K562 (cell line): Measurements from ENCODE around the gene TTLL11. TPM values are rescaled to one million over a fixed set of nuclear protein-coding genes. Genes with fewer than 3 reads are reported as not detected.

Experiments used
- ATAC-seq: fragments of 200-7000 bp; cut with Tn5 transposase; 3 replicates; pipeline ENCODE4 v1.9.1; 2020; ENCODE audit warnings: moderate library complexity
- BruUV-seq: library from RNA; stranded (reverse); fragments of 400-500 nt; replicated peaks from 2 replicates; lab custom pipeline; 2021; lab: Mats Ljungman, UMichigan
- CTCF ChIA-PET: fragments of 300-600 bp; formaldehyde crosslinking; extraction: SDS; loops from one replicate; lab custom pipeline; 2021; ENCODE audit warnings: low intra/inter-chr PET ratio; lab: Yijun Ruan, JAX
- POLR2A ChIA-PET: fragments of 300-600, 350-650 bp; sonication (Branson Sonifier 250); formaldehyde crosslinking; extraction: SDS; loops from one replicate; lab custom pipeline; 2021; ENCODE audit warnings: antibody characterized with exemption, inconsistent platforms; lab: Yijun Ruan, JAX
- DNase-seq, 4 experiments: peaks; one replicate each; pipeline versions ENCODE4 v3.0.0 to v3.0.0-alpha.2; 2011 to 2018; ENCODE audit warnings: low spot score in 3 of 4, mixed read lengths in 3 of 4; ENCODE audit errors: extremely low read depth in 1 of 4
- FAIRE-seq: peaks from 2 replicates; lab custom pipeline; 2011; peaks lifted over from hg19 to GRCh38; lab: Jason Lieb, UNC
- H2AFZ ChIP-seq: 2 replicates; pipeline ENCODE4 v1.6.0; 2011; ENCODE audit warnings: low read depth, low read length, control low read depth, inconsistent platforms
- H3K27ac ChIP-seq: fragments of 200-600 bp; 3 replicates; pipeline ENCODE4 v1.8.0; 2011; ENCODE audit warnings: low read depth, mild to moderate bottlenecking, control low read depth, inconsistent platforms, low read length, moderate library complexity, mixed read lengths; ENCODE audit errors: extremely low read depth
- H3K27me3 ChIP-seq, 2 experiments: fragments of 300-600 bp in 1 of 2; 2 replicates in 1 of 2; 3 replicates in 1 of 2; pipeline versions ENCODE4 v1.6.0 to v1.8.0; 2011; ENCODE audit warnings: inconsistent platforms in 2 of 2, low read length in 2 of 2, mild to moderate bottlenecking in 1 of 2, mixed read lengths in 1 of 2, moderate library complexity in 1 of 2; ENCODE audit not compliant: control insufficient read depth in 2 of 2, insufficient read depth in 2 of 2
- H3K36me3 ChIP-seq: fragments of 300-600 bp; 3 replicates; pipeline ENCODE4 v1.8.0; 2011; ENCODE audit warnings: mild to moderate bottlenecking, low read length, inconsistent platforms; ENCODE audit not compliant: control insufficient read depth, insufficient read depth
- H3K4me1 ChIP-seq, 2 experiments: fragments of 200-600 bp in 1 of 2; replicated peaks in 1 of 2; 2 replicates in 1 of 2; 3 replicates in 1 of 2; pipeline versions ENCODE4 v1.5.1 to v1.8.0; 2011; ENCODE audit warnings: inconsistent platforms in 2 of 2, low read length in 2 of 2, mild to moderate bottlenecking in 1 of 2, mixed read lengths in 1 of 2, moderate library complexity in 1 of 2; ENCODE audit not compliant: control insufficient read depth in 2 of 2, insufficient read depth in 2 of 2
- H3K4me2 ChIP-seq: 2 replicates; pipeline ENCODE4 v1.6.1; 2011; ENCODE audit warnings: low read length, control low read depth, inconsistent platforms, mixed read lengths; ENCODE audit not compliant: insufficient read depth
- H3K4me3 ChIP-seq: fragments of 200-600 bp; sonication (generic), shearing (Covaris generic); 2 replicates; pipeline ENCODE4 v1.5.1; 2016; ENCODE audit warnings: control low read depth, inconsistent platforms
- H3K79me2 ChIP-seq: fragments of 200-600 bp; 3 replicates; pipeline ENCODE4 v1.8.0; 2011; ENCODE audit warnings: low read length, inconsistent platforms; ENCODE audit not compliant: control insufficient read depth, insufficient read depth
- H3K9ac ChIP-seq, 2 experiments: 2 replicates each; pipeline versions ENCODE4 v1.6.0 to v1.6.1; 2011; ENCODE audit warnings: low read depth in 2 of 2, low read length in 2 of 2, control low read depth in 1 of 2, inconsistent platforms in 1 of 2, mild to moderate bottlenecking in 1 of 2, mixed read lengths in 1 of 2; ENCODE audit not compliant: insufficient read depth in 1 of 2
- H3K9me1 ChIP-seq: one replicate; pipeline ENCODE4 v1.6.0; 2011; ENCODE audit warnings: inconsistent platforms, mild to moderate bottlenecking, low read length, moderate library complexity; ENCODE audit not compliant: control insufficient read depth, insufficient read depth
- H3K9me3 ChIP-seq: replicated peaks from 2 replicates; pipeline ENCODE4 v1.5.1; 2011; ENCODE audit warnings: low read depth, low read length, inconsistent platforms; ENCODE audit not compliant: control insufficient read depth, insufficient read depth
- H4K20me1 ChIP-seq: replicated peaks from 2 replicates; pipeline ENCODE4 v1.6.1; 2011; ENCODE audit warnings: low read length, inconsistent platforms, mixed read lengths; ENCODE audit not compliant: control insufficient read depth, insufficient read depth
- CEBPB ChIP-seq: fragments of 450-650 bp; IDR thresholded peaks from 2 replicates; pipeline ENCODE4 v1.6.1; 2016; ENCODE audit warnings: missing genetic modification characterization, missing compliant biosample characterization
- HDGF ChIP-seq: fragments of 450-650 bp; IDR thresholded peaks from 2 replicates; pipeline ENCODE4 v1.6.1; 2016
- REST ChIP-seq, 2 experiments: fragments of 450-650 bp; formaldehyde crosslinking in 1 of 2; IDR thresholded peaks; 2 replicates each; pipeline versions ENCODE4 v1.4.0 to v1.6.1; 2014 to 2020; ENCODE audit warnings: mild to moderate bottlenecking in 2 of 2, borderline replicate concordance in 1 of 2, low read depth in 1 of 2
- SMARCB1 ChIP-seq: IDR thresholded peaks from 2 replicates; pipeline ENCODE4 v1.6.1; 2011; ENCODE audit warnings: improper control_type of control experiment, low read depth; ENCODE audit not compliant: insufficient read length
- SRSF7 ChIP-seq: fragments of 200-400 bp; formaldehyde crosslinking; optimal IDR thresholded peaks from 2 replicates; pipeline ENCODE3; 2017; ENCODE audit warnings: mild to moderate bottlenecking, low read depth, low read length
- WGBS: fragments of 100-300 bp; shearing (Covaris generic); methylation state at CpG from one replicate; pipeline ENCODE4 v1.1.6; 2016; ENCODE audit warnings: low coverage, mixed read lengths; ENCODE audit not compliant: insufficient coverage; ENCODE audit errors: missing lambda C conversion rate; 5-methylcytosine and 5-hydroxymethylcytosine counted together
- in situ Hi-C: fragments of 300-500 bp; cut with MboI; formaldehyde crosslinking; loops from 4 replicates; pipeline ENCODE4 v1.15.0; 2018; ENCODE audit warnings: inconsistent platforms, mixed read lengths
- intact Hi-C: fragments of 100-400 bp; cut with micrococcal nuclease; formaldehyde crosslinking; loops from 2 replicates; pipeline ENCODE4 v1.14.2; 2022
- polyA plus RNA-seq, 8 experiments: library from polyadenylated mRNA; depleted of rRNA in 4 of 8; stranded (reverse) in 5 of 8; unstranded in 3 of 8; fragments of >200 nt; fragmentation: Nextera tagmentation in 2 of 8; fragmentation: Illumina TruSeq in 1 of 8; extraction: Ambion mirVana in 2 of 8; extraction: Trizol in 1 of 8; gene quantifications; 2 replicates each; pipeline versions ENCODE4 v1.2.1 to v1.2.3, GENCODE V29; 2011 to 2014; ENCODE audit warnings: inconsistent platforms in 1 of 8, missing spikeins in 1 of 8
- total RNA-seq, 7 experiments: library from RNA; depleted of rRNA in 6 of 7; stranded (reverse); fragments of >200 nt in 6 of 7; fragmentation: Illumina TruSeq in 2 of 7; extraction: Trizol in 2 of 7; gene quantifications; 2 replicates each; pipeline versions ENCODE4 v1.2.1 to v1.2.3, GENCODE V29; 2011 to 2021; ENCODE audit warnings: low replicate concordance in 1 of 7

Gene TTLL11
- total and polyA plus RNA-seq, 9 of the 15 experiments (the other 6 are each of a cell fraction or from before 2014, with no cell fraction given) = 0.83 to 4.4 (median 2.7) TPM

- Histone ChIP-seq H3K4me2 (no peak overlapping the region), H3K9ac (no peak overlapping the region), H3K27me3 (peaks cover 0 to 18% of the 10 kb centered on the region in 2 experiments; a peak in 3 of 5 replicates), H3K9me1 (no peaks in the 10 kb centered on the region), H3K79me2 (no peaks in the 10 kb centered on the region), H4K20me1 (peaks cover 3% of the 10 kb centered on the region), H3K4me3 (no peak overlapping the region), H2AFZ (no peak overlapping the region), H3K36me3 (no peaks in the 10 kb centered on the region), H3K9me3 (no peaks in the 10 kb centered on the region; the same call in 1 of the 2 replicates), H3K27ac (no peak overlapping the region), H3K4me1 (peaks cover 0 to 3% of the 10 kb centered on the region in 2 experiments; a peak in 1 of 5 replicates)
- in situ Hi-C loops = no loop called here
- CTCF ChIA-PET = no interaction called here
- intact Hi-C loops = no loop called here
- WGBS = 25% methylated on average over 13 of the region's 13 CpGs
- FAIRE-seq (no peak), ATAC-seq (no peak), DNase-seq (no peak)
- no TSS peak for BruUV-seq
- POLR2A ChIA-PET = interaction anchor here (0.5 kb wide), 2 partner anchors 190 to 218 kb away, joined by 3 read pairs; no protein-coding TSS in a partner anchor
- TF ChIP-seq CEBPB (tag) (peak; percentile 17; the same call in 1 of the 2 replicates), SMARCB1 (no peak), HDGF (no peak), SRSF7 (no peak)
Observed at GRCh38 chr9:122119166-122119521, 26.0 kb upstream of the TTLL11 start.

- Histone ChIP-seq H3K4me1 (peaks cover 0 to 3% of the 10 kb centered on the region in 2 experiments; a peak in 1 of 5 replicates), H3K79me2 (no peaks in the 10 kb centered on the region), H3K9ac (no peak overlapping the region), H4K20me1 (peaks cover 3% of the 10 kb centered on the region), H3K36me3 (no peaks in the 10 kb centered on the region), H3K4me3 (no peak overlapping the region), H3K9me1 (no peaks in the 10 kb centered on the region), H3K27me3 (peaks cover 0 to 17% of the 10 kb centered on the region in 2 experiments; a peak in 2 of 5 replicates), H2AFZ (no peak overlapping the region), H3K4me2 (no peak overlapping the region), H3K27ac (no peak overlapping the region), H3K9me3 (no peaks in the 10 kb centered on the region; the same call in 1 of the 2 replicates)
- ChIA-PET POLR2A (interaction anchor here (0.5 kb wide), 2 partner anchors 190 to 219 kb away, joined by 3 read pairs; no protein-coding TSS in a partner anchor), CTCF (no interaction called here)
- ATAC-seq = no peak
- in situ Hi-C loops = no loop called here
- no TSS peak for BruUV-seq
- intact Hi-C loops = no loop called here
- DNase-seq = no peak
- WGBS = 11% methylated on average over 5 of the region's 5 CpGs
- peak; percentile 11 for FAIRE-seq
- TF ChIP-seq REST (IDR thresholded peaks at IDR 0.05; ENCODE audit: borderline replicate concordance) (no peak), REST (CRISPR knock-in tag; IDR thresholded peaks at IDR 0.05; ENCODE audit: low read depth) (no peak)
Observed at GRCh38 chr9:122118343-122119165, 25.4 kb upstream of the TTLL11 start.
